ENCODE data around the gene RFX7.
"Not testable (repeated sequence)": the region's sequence is repeated elsewhere in the genome, so short reads cannot be mapped to it uniquely, and the experiment has no call there.

Gene RFX7

GRCh38 chr15:56175788-56176187 is 67.9 kb downstream of the RFX7 start:
- no peaks in the 10 kb centered on the region for H3K36me3 ChIP-seq (replicated peaks)
- no peaks in the 10 kb centered on the region for H3K27me3 ChIP-seq (replicated peaks)
- no peak for TF ChIP-seq CTCF (IDR thresholded peaks at IDR 0.05; ENCODE audit: low read depth, low read length, missing control alignments)
- no peak overlapping the region for H3K27ac ChIP-seq
- no peak for DNase-seq
- in situ Hi-C loops (cut with HindIII; ENCODE audit: low pct_ligation_motif_present, low sequenced_read_pairs), result no loop called here
- H3K4me3 ChIP-seq (ENCODE audit: low read depth, low read length), result no peak overlapping the region

DNA sequence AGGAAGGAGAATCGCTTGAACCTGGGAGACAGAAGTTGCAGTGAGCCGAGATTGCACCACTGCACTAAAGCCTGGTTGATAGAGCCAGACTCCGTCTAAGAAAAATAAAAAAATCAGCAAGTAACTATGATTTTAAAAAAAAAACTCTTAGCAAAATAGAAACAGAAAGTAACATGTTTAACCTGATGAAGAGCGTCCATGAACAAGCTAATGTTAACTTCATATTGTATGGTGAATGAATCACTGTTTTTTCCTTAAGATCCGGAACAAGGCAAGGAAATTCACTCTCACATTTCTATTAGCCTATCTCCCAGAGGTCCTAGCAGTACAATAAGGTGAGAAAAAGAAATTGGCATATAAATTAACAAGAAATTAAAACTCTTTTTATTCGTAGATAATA is 69.0 kb downstream of the RFX7 start:
- DNase-seq, result no peak
- Histone ChIP-seq H3K27ac (no peak overlapping the region), H3K36me3 (replicated peaks) (no peaks in the 10 kb centered on the region), H3K4me3 (ENCODE audit: low read depth, low read length) (no peak overlapping the region), H3K27me3 (replicated peaks) (no peaks in the 10 kb centered on the region)
- TF ChIP-seq CTCF (IDR thresholded peaks at IDR 0.05; ENCODE audit: low read depth, low read length, missing control alignments), result no peak
- in situ Hi-C loops (cut with HindIII; ENCODE audit: low pct_ligation_motif_present, low sequenced_read_pairs), result no loop called here

GRCh38 chr15:56168394-56168793 is 75.3 kb downstream of the RFX7 start:
- no peak overlapping the region for H3K4me3 ChIP-seq (ENCODE audit: low read depth, low read length)
- no peaks in the 10 kb centered on the region for H3K36me3 ChIP-seq (replicated peaks)
- DNase-seq, result peak; percentile 29
- TF ChIP-seq CTCF (IDR thresholded peaks at IDR 0.05; ENCODE audit: low read depth, low read length, missing control alignments), result no peak
- H3K27ac ChIP-seq, result no peak overlapping the region
- no peaks in the 10 kb centered on the region for H3K27me3 ChIP-seq (replicated peaks)
- in situ Hi-C loops (cut with HindIII; ENCODE audit: low pct_ligation_motif_present, low sequenced_read_pairs), result no loop called here

GRCh38 chr15:56165234-56165633 is 78.4 kb downstream of the RFX7 start:
- H3K27me3 ChIP-seq (replicated peaks), result no peaks in the 10 kb centered on the region
- in situ Hi-C loops (cut with HindIII; ENCODE audit: low pct_ligation_motif_present, low sequenced_read_pairs), result no loop called here
- DNase-seq, result no peak
- no peak for TF ChIP-seq CTCF (IDR thresholded peaks at IDR 0.05; ENCODE audit: low read depth, low read length, missing control alignments)
- H3K27ac ChIP-seq, result no peak overlapping the region
- no peaks in the 10 kb centered on the region for H3K36me3 ChIP-seq (replicated peaks)
- H3K4me3 ChIP-seq (ENCODE audit: low read depth, low read length), result no peak overlapping the region

GRCh38 chr15:56160966-56161365 is 82.7 kb downstream of the RFX7 start:
- in situ Hi-C loops (cut with HindIII; ENCODE audit: low pct_ligation_motif_present, low sequenced_read_pairs), result no loop called here
- no peak for DNase-seq
- Histone ChIP-seq H3K36me3 (replicated peaks) (no peaks in the 10 kb centered on the region), H3K27me3 (replicated peaks) (no peaks in the 10 kb centered on the region), H3K4me3 (ENCODE audit: low read depth, low read length) (no peak overlapping the region), H3K27ac (no peak overlapping the region)
- TF ChIP-seq CTCF (IDR thresholded peaks at IDR 0.05; ENCODE audit: low read depth, low read length, missing control alignments), result no peak

DNA sequence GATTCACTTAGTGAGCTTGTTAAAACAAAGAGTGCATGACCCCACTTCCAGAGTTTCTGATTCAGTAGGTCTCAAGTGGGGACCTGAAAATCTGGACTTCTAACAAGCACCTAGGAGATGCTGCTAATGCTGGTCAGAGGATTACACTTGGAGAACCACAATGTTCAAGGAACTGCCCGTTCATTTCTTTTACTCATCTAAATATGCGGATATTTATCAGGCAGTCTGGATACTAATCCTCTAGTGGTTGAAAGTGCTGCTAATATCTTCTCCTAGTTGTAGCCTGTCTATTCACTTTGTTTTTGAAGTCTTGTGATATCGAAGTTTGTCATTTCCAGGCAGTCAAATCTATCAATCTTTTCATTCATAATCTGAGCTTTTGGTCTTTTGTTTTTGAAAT is 86.8 kb downstream of the RFX7 start:
- Histone ChIP-seq H3K36me3 (replicated peaks) (no peaks in the 10 kb centered on the region), H3K27me3 (replicated peaks) (no peaks in the 10 kb centered on the region), H3K4me3 (ENCODE audit: low read depth, low read length) (no peak overlapping the region), H3K27ac (no peak overlapping the region)
- no peak for DNase-seq
- in situ Hi-C loops (cut with HindIII; ENCODE audit: low pct_ligation_motif_present, low sequenced_read_pairs), result no loop called here
- TF ChIP-seq CTCF (IDR thresholded peaks at IDR 0.05; ENCODE audit: low read depth, low read length, missing control alignments), result no peak

DNA sequence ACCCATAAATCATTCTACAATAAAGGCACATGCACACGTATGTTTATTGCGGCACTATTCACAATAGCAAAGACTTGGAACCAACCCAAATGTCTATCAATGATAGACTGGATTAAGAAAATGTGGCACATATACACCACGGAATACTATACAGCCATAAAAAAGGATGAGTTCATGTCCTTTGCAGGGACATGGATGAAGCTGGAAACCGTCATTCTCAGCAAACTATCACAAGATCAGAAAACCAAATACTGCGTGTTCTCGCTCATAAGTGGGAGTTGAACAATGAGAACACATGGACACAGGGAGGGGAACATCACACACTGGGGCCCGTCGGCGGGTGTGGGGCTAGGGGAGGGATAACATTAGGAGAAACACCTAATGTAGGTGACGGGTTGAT is 88.4 kb downstream of the RFX7 start:
- in situ Hi-C loops (cut with HindIII; ENCODE audit: low pct_ligation_motif_present, low sequenced_read_pairs); H3K27me3 ChIP-seq (replicated peaks): not testable (repeated sequence)

DNA sequence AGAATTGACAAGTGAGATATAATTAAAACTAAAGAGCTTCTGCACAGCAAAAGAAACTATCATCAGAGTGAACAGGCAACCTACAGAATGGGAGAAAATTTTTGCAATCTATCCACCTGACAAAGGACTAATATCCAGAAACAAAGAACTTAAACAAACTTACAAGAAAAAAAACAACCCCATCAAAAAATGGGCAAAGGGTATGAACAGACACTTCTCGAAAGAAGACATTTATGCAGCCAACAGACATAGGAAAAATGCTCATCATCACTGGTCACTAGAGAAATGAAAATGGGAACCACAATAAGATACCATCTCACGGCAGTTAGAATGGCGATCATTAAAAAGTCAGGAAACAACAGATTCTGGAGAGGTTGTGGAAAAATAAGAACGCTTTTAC is 88.9 kb downstream of the RFX7 start:
- in situ Hi-C loops (cut with HindIII; ENCODE audit: low pct_ligation_motif_present, low sequenced_read_pairs); H3K27me3 ChIP-seq (replicated peaks); H3K36me3 ChIP-seq (replicated peaks); DNase-seq; H3K27ac ChIP-seq; H3K4me3 ChIP-seq (ENCODE audit: low read depth, low read length): not testable (repeated sequence)

More for the DNA sequence above, 88.4 kb downstream of the RFX7 start:
- H3K36me3 ChIP-seq (replicated peaks); H3K27ac ChIP-seq; H3K4me3 ChIP-seq (ENCODE audit: low read depth, low read length); DNase-seq: not testable (repeated sequence)

All from brain microvascular endothelial cell (primary cell).